SK-N-SH treated with all-trans-retinoic acid at 6 μM for 48 hours (cell line): ENCODE results near the gene SUPT3H.
"Not testable (repeated sequence)": the region's sequence is repeated elsewhere in the genome, so short reads cannot be mapped to it uniquely, and the experiment has no call there.

ENCODE experiments used
- ARNTL ChIP-seq: fragments of 450-650 bp; formaldehyde crosslinking; IDR thresholded peaks from 2 replicates; pipeline ENCODE4 v1.5.0; 2020; ENCODE audit warnings: low read depth, mild to moderate bottlenecking, moderate library complexity, borderline replicate concordance
- BACH2 ChIP-seq: fragments of 250-450 bp; sonication (Bioruptor Pico); IDR thresholded peaks from 2 replicates; pipeline ENCODE4 v1.9.0; 2021; ENCODE audit warnings: mild to moderate bottlenecking, borderline replicate concordance
- ISL1 ChIP-seq: fragments of 250-450 bp; sonication (Bioruptor Pico); IDR thresholded peaks from 2 replicates; pipeline ENCODE4 v2.1.2; 2022; ENCODE audit warnings: mild to moderate bottlenecking, moderate library complexity
- RARB ChIP-seq: fragments of 250-450 bp; sonication (Bioruptor Pico); IDR thresholded peaks from 2 replicates; pipeline ENCODE4 v1.8.0; 2021; ENCODE audit warnings: mild to moderate bottlenecking, moderate library complexity
- TSHZ2 ChIP-seq: fragments of 250-450 bp; sonication (Bioruptor Pico); IDR thresholded peaks from 2 replicates; pipeline ENCODE4 v1.5.0; 2020; ENCODE audit warnings: mild to moderate bottlenecking, moderate library complexity
- ZFP3 ChIP-seq: fragments of 250-450 bp; sonication (Bioruptor Pico); IDR thresholded peaks from 2 replicates; pipeline ENCODE4 v1.5.0; 2020; ENCODE audit warnings: mild to moderate bottlenecking, moderate library complexity
- ZNF70 ChIP-seq: fragments of 450-650 bp; formaldehyde crosslinking; IDR thresholded peaks from 2 replicates; pipeline ENCODE4 v1.5.0; 2020; ENCODE audit warnings: mild to moderate bottlenecking, moderate library complexity
- TF ChIP-seq, protein P1 (sequence below): fragments of 250-450 bp; sonication (Bioruptor Pico); IDR thresholded peaks from 2 replicates; pipeline ENCODE4 v1.8.0; 2020; ENCODE audit warnings: mild to moderate bottlenecking, moderate library complexity, borderline replicate concordance
- TF ChIP-seq, protein P2 (sequence below): fragments of 250-450 bp; sonication (Bioruptor Pico); IDR thresholded peaks from 2 replicates; pipeline ENCODE4 v1.5.1; 2020; ENCODE audit warnings: low read depth, mild to moderate bottlenecking, moderate library complexity

- not testable (repeated sequence) for TF ChIP-seq RARB; ISL1 (CRISPR knock-in tag); TSHZ2; BACH2 (CRISPR knock-in tag); ARNTL (CRISPR knock-in tag); ZFP3 (CRISPR knock-in tag); ZNF70
- TF ChIP-seq, protein P1, sequence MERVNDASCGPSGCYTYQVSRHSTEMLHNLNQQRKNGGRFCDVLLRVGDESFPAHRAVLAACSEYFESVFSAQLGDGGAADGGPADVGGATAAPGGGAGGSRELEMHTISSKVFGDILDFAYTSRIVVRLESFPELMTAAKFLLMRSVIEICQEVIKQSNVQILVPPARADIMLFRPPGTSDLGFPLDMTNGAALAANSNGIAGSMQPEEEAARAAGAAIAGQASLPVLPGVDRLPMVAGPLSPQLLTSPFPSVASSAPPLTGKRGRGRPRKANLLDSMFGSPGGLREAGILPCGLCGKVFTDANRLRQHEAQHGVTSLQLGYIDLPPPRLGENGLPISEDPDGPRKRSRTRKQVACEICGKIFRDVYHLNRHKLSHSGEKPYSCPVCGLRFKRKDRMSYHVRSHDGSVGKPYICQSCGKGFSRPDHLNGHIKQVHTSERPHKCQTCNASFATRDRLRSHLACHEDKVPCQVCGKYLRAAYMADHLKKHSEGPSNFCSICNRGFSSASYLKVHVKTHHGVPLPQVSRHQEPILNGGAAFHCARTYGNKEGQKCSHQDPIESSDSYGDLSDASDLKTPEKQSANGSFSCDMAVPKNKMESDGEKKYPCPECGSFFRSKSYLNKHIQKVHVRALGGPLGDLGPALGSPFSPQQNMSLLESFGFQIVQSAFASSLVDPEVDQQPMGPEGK (CRISPR knock-in tag): not testable (repeated sequence)
- TF ChIP-seq, protein P2, sequence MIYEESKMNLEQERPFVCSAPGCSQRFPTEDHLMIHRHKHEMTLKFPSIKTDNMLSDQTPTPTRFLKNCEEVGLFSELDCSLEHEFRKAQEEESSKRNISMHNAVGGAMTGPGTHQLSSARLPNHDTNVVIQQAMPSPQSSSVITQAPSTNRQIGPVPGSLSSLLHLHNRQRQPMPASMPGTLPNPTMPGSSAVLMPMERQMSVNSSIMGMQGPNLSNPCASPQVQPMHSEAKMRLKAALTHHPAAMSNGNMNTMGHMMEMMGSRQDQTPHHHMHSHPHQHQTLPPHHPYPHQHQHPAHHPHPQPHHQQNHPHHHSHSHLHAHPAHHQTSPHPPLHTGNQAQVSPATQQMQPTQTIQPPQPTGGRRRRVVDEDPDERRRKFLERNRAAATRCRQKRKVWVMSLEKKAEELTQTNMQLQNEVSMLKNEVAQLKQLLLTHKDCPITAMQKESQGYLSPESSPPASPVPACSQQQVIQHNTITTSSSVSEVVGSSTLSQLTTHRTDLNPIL (CRISPR knock-in tag): not testable (repeated sequence)
These were observed 91.0 kb downstream of the SUPT3H start for GRCh38 chr6:45286707-45287106.
